ENCODE results near the gene COG8.

Gene COG8

DNA sequence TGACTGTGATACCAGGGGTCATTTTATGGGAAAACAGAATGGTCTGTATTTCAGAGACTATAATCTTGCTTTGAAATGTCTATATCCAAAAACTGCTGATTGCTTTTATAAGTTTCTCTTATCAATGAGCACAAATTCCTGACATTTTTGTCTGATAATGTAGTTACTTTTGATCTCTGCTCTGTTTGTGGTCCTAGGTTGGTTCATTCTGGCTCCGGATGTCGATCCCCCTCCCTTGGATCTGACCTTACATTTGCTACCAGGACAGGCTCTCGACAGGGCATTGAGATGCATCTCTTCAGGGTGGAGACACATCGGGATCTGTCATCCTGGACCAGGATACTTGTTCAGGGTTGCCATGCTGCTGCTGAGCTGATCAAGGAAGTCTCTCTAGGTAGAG, 55.5 kb downstream of the COG8 start:
- no peak for FAIRE-seq

GRCh38 chr16:69277413-69277812, 62.0 kb downstream of the COG8 start:
- no peak for FAIRE-seq
